ENCODE measurements around the gene CAMK2D. TPM values are rescaled to one million over a fixed set of nuclear protein-coding genes. Genes with fewer than 3 reads are reported as not detected.

CAMK2D gene
- polyA plus RNA-seq, 3 donors, result 71.4 to 80.6 (median 79.8) TPM

GRCh38 chr4:113534711-113535110 lies 226.8 kb downstream of the CAMK2D start:
- no peak for DNase-seq

DNA sequence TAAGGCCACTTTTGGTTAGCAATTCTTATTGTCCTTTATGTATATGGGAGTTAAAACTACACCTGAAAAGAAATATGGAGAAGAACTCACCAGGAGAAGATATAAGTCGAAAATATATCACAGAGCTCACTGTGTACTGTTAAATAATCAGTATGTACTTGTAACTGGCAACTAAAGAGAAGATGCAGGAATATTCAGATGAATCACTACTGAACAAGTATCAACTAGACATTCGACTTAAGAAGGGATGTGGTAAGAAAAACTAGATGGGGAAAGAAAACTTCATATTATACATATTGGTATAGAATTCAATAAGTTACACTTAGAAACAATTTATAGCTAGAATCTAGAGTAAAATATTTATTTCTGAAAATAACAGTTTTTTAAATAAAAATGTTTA lies 230.0 kb downstream of the CAMK2D start:
- no peak for DNase-seq

DNA sequence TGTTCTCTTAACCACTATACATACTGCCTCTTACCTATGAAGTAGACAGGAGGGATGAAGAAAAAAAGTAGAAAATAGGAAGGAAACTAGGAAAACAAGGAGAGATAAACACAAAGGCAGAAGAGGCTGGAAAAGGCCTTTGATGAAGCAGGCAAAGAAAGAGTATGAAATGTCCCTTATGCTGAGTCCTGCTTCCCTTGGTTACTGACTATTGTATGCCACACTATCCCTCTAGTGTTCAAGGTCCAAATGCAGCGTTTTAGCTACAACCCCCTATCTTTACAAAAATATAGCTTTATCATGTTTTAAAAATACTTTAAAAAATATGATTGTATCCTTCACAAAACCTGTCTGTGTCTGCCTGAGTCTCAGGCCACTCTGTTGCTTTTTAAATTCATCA lies 233.1 kb downstream of the CAMK2D start:
- DNase-seq, result no peak

- DNase-seq, result no peak
These were observed 236.0 kb downstream of the CAMK2D start for GRCh38 chr4:113525521-113525920.

DNA sequence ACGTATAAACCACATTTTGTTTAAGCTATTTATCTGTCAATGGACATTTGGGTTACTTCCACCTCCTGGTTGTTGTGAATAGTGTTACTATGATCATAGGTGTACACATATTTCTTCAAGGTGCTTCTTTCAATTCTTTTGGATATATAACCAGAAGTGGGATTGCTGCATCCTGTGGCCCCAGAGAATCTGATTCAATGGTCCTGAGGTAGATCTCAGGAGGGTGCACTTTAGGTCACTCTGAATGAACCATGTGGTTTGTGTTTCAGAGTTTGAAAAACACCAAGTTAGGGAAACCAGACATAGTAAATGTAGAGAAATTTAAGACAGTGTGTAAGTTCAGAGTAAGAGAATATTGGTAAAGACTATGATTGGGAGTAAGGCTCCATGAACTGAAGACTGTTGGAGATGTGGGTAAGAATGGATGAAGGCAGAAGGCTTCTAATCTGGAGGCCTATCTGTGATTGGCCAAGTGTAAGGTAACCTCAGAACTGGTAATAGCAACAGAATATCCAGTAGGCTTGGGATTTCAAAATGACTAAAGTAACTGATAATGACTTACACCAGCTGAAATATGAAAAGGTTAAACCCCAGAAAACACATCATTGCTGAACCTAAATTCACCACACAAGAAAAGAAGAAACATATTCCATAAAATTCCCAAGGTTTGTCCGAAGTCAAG lies 236.9 kb downstream of the CAMK2D start:
- no peak for DNase-seq

- no peak for DNase-seq
These were observed 237.4 kb downstream of the CAMK2D start for GRCh38 chr4:113524096-113524495.

- no peak for DNase-seq
These were observed 239.1 kb downstream of the CAMK2D start for GRCh38 chr4:113522433-113522832.

DNA sequence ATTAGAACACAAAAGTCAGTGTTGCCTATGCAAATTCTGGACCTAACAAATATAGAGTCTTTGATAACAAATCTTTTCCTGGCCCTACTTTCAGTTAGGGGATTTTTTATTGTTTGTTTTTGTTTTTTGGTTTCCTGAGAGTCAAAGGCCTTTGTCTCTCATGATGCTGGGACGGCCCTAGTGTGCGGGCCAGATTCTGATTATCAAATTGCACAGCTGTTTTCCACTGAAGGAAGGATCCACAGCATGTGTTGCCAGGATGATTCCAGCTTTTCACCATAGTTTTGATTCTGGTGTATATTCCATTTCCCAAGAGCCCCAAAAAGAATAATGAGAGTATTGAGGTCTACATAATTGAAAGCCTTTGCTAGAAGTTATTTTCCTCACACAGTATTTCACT lies 248.2 kb downstream of the CAMK2D start:
- no peak for DNase-seq

- DNase-seq, result no peak
These were observed 248.7 kb downstream of the CAMK2D start for GRCh38 chr4:113512880-113513279.

DNA sequence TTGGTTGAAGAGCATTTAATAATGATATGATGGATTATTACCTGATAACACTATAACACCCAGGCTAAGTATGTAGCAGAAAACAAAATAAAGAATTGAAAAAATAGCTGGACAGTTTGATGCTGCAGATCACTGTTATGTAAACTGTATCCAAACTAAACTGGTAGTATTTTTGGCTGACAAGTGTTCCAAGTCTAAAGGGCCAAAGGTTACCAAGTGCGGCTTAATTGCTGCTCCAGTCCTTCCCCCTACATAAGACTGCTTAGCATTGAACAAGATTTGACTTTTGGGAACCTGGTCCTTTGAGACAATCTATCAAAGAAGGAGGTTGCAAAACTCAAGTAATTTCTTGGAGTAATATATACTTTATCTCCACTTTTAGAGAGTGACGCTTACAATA lies 249.6 kb downstream of the CAMK2D start:
- DNase-seq, result no peak

DNA sequence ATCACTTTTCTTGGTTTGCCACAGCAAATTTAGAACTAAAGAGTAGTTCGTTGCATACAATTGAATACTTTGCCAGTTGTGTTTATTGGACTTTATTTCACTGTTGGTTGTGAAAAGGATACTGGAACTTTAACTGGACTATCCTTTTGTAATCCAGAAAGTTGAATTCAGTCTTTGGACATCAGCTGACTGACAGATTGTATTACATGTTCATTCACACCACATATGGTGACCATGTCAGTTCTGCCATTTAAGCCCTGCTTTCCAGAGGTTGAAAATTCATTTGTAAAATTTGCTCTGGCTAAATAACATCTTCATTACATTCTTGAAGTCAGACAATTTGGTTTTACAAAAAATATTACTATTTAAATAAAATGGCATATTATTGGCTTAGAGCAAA lies 251.7 kb downstream of the CAMK2D start:
- DNase-seq, result no peak

DNA sequence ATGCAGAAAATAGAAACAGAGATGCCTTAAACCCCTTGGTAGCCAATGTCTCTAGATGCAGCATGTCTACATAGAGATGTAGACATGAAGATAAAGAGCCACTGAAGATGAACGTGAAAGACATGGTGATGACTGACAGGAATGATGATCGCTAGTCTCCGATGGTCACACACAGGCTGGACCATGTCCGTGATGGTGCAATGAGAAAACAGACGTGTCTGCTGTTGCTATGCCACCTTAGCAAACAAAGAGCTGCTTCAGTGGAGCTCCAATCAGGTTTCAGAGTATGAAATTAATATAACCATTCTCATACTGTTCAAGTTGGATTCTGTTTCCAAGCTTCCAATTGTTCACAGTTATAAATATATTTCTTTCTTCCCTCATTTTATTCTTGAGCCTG lies 256.5 kb downstream of the CAMK2D start:
- no peak for DNase-seq

- no peak for DNase-seq
These were observed 257.1 kb downstream of the CAMK2D start for GRCh38 chr4:113504422-113504821.

DNA sequence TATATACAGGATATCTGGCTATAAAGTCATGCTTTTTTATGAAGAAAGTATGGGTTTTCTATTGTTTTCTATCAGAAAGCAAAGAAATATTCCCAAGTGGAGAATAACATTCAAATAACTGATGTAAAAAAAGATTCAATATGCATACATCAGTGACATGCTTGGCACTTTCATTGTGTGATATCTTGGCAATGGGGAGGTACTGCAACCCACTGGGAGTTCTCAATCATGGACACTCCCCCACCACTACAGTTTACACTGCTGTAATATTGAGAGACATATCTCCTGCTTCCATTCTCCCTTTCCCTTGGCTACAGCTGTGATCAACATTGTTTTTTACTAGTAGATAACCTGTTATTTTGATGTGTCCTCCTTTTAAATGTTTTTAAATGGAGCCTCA lies 257.8 kb downstream of the CAMK2D start:
- no peak for DNase-seq

- no peak for DNase-seq
These were observed 258.6 kb downstream of the CAMK2D start for GRCh38 chr4:113502906-113503305.

- no peak for DNase-seq
These were observed 259.1 kb downstream of the CAMK2D start for GRCh38 chr4:113502476-113502875.

GRCh38 chr4:113500424-113500823 lies 261.1 kb downstream of the CAMK2D start:
- DNase-seq, result no peak

DNA sequence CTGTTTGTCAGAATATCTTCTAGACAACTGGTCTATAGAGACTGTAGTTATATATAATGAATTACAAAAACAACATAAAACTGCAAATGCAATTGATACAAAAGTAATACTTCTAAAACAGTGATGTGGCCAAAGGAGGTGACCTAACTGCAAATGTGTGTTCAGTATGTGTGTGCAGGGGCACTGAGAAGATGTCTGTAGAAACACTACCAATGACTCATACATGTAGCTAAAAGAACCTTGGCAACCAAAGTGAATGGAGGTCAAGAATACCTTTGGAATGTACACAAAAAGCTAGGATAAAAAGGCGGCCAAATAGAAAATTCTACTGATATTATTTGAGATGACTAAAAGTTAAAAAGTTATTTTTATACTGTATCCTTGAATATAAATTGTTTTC lies 261.8 kb downstream of the CAMK2D start:
- no peak for DNase-seq

DNA sequence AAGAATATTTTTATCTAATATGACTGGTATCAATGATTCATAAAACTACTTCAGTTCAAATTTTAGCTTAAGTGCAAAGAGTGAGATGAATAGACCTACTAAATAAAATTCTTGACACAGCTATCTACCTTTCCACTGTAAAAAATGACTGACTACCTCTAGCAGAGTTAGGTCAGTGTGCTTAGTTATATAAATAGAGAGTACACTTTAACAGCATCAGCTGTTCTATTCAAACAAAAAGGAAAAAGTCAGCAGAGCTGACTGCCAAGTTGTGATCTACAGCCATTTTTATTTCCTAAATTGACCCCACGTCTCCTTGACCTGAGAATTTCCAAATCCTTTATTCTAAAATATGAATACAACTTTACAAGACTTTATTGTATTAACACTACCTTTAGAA lies 262.4 kb downstream of the CAMK2D start:
- no peak for DNase-seq

DNA sequence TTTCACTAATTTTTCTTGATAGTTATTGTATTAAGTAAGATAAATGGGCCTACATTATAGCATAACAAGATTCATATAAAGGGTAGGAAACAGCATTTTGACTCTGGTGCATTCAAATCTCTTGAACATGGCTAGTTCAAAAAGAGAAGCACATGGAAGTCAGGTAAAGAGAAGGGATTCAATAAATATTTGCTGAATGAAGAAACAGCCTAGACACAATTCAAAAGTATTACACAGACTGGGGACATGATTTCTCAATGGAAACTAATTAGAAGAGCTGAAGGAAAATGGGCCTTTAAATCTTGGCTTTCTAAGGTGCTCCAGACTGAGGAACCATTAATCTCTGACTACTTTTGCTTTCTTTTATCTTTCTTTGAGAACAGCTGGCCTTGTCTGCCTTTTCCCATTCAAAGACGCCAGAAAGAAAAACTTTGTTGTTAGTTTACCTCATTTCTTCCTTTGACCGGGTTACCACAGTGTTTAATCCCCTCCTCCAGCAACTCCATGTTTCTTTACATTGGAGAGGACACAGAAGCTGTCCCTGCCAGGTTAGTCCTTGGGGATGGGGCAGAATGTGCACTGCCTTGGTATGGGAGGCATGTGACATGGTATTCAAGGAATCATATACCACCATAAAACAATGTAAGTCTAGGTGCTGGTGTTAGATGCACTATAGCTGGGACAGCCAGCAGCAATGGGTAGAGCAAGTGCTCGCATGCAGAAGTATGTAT lies 264.2 kb downstream of the CAMK2D start:
- DNase-seq, result no peak

- no peak for DNase-seq
These were observed 264.8 kb downstream of the CAMK2D start for GRCh38 chr4:113496698-113497097.

GRCh38 chr4:113495790-113496189 lies 265.7 kb downstream of the CAMK2D start:
- DNase-seq, result no peak

GRCh38 chr4:113483131-113483530 lies 278.4 kb downstream of the CAMK2D start:
- no peak for DNase-seq

DNA sequence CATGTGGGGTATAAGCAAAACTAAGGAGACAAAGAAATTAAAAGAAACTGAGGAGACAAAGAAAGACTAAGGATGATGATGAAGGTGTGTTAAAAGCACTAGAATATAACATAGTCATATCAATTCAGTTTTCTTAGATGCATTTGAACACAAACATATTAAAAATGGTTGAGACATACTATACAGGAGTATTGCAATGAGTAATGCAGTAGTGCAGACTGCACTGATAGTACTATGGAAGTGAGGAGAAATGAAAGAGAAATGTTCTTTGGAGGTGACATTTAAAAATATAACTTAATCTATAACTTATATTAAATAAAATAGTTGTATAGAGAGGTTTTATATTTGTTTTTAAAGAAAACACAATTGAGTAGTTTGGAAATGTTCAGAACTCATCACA lies 279.2 kb downstream of the CAMK2D start:
- DNase-seq, result no peak
